Spleen (tissue), 7 donors: ENCODE results near the gene IL1RN.

Experiments
- POLR2A ChIP-seq, 3 donors: fragments of 450-650 bp; IDR thresholded peaks; one replicate each; pipeline ENCODE4 v1.5.1; 2017; ENCODE audit warnings: antibody characterized with exemption in 3 of 3, mild to moderate bottlenecking in 1 of 3
- TF ChIP-seq, protein P1 (sequence below), 11 experiments: fragments of 200-600 bp in 7 of 11; fragments of 450-650 bp in 4 of 11; sonication (generic) in 4 of 11; IDR thresholded peaks in 8 of 11; conservative IDR thresholded peaks in 3 of 11; 1 replicate in 7 of 11; 2 replicates in 4 of 11; pipeline versions ENCODE4 v1.4.0 to v1.8.0; 2016 to 2021; ENCODE audit warnings: antibody characterized with exemption in 11 of 11, inconsistent platforms in 4 of 11, mild to moderate bottlenecking in 1 of 11
- donor health status: DM: no; HTN: no; CAD: no; lungs with moderate emphysema.
- donor health status: DM: no; HTN: no; CAD: no.
- donor health status: DM: no; HTN: no; CAD: no.

DNA sequence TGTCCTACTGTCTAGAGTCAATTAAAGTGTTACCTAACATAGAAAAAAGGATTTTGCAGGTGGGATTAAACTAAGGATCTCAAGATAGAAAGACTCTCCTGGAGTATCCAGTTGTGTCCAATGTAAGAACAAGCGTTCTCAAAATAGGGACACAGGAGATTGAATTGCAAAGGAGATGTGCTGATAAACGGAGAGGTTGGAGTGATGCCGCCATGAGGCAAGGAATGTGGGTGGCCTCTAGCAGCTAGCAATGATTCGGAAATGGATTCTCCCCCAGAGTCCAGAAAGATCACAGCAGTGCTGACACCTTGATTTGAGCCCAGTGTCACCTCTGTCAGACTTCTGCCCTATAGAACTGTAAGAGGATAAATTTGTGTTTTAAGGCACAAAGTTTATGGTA is 24.1 kb upstream of the IL1RN start:
- TF ChIP-seq, protein P1, sequence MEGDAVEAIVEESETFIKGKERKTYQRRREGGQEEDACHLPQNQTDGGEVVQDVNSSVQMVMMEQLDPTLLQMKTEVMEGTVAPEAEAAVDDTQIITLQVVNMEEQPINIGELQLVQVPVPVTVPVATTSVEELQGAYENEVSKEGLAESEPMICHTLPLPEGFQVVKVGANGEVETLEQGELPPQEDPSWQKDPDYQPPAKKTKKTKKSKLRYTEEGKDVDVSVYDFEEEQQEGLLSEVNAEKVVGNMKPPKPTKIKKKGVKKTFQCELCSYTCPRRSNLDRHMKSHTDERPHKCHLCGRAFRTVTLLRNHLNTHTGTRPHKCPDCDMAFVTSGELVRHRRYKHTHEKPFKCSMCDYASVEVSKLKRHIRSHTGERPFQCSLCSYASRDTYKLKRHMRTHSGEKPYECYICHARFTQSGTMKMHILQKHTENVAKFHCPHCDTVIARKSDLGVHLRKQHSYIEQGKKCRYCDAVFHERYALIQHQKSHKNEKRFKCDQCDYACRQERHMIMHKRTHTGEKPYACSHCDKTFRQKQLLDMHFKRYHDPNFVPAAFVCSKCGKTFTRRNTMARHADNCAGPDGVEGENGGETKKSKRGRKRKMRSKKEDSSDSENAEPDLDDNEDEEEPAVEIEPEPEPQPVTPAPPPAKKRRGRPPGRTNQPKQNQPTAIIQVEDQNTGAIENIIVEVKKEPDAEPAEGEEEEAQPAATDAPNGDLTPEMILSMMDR (IDR thresholded peaks at IDR 0.05 in 8 of 11, conservative IDR thresholded peaks at IDR 0.05 in 3 of 11), result no peak
- no peak for TF ChIP-seq POLR2A (IDR thresholded peaks at IDR 0.05)
